ENCODE results near the gene TMEM267. TPM values are rescaled to one million over a fixed set of nuclear protein-coding genes. Genes with fewer than 3 reads are reported as not detected.
"Not testable (repeated sequence)": the region's sequence is repeated elsewhere in the genome, so short reads cannot be mapped to it uniquely, and the experiment has no call there.

TMEM267 gene
- total RNA-seq, 4 donors from 2014 or later, result 6.1 to 10.4 (median 9.2) TPM

GRCh38 chr5:43467100-43467499 is 16.6 kb downstream of the TMEM267 start:
- Histone ChIP-seq H3K9me3 (peaks cover 0 to 15% (median 10%) of the 10 kb centered on the region in 4 donors), H3K4me1 (no peaks in the 10 kb centered on the region), H3K27me3 (no peaks in the 10 kb centered on the region), H3K36me3 (peaks cover 0 to 17% (median 5%) of the 10 kb centered on the region in 4 donors), H3K27ac (replicated peaks in 1 of 4) (no peak overlapping the region), H3K4me3 (no peak overlapping the region)
- no peak for DNase-seq (ENCODE audit: extremely low spot score)
- no peak for TF ChIP-seq POLR2A (IDR thresholded peaks at IDR 0.05; ENCODE audit: low read depth)
- TF ChIP-seq, protein P1, sequence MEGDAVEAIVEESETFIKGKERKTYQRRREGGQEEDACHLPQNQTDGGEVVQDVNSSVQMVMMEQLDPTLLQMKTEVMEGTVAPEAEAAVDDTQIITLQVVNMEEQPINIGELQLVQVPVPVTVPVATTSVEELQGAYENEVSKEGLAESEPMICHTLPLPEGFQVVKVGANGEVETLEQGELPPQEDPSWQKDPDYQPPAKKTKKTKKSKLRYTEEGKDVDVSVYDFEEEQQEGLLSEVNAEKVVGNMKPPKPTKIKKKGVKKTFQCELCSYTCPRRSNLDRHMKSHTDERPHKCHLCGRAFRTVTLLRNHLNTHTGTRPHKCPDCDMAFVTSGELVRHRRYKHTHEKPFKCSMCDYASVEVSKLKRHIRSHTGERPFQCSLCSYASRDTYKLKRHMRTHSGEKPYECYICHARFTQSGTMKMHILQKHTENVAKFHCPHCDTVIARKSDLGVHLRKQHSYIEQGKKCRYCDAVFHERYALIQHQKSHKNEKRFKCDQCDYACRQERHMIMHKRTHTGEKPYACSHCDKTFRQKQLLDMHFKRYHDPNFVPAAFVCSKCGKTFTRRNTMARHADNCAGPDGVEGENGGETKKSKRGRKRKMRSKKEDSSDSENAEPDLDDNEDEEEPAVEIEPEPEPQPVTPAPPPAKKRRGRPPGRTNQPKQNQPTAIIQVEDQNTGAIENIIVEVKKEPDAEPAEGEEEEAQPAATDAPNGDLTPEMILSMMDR (IDR thresholded peaks at IDR 0.05), result no peak
- no peak for TF ChIP-seq POLR2AphosphoS5 (IDR thresholded peaks at IDR 0.05)
- TF ChIP-seq EP300 (IDR thresholded peaks at IDR 0.05), result no peak
- intact Hi-C loops (cut with DNase I), result no loop called here

- DNase-seq (ENCODE audit: extremely low spot score), result not testable (repeated sequence)
Observed at GRCh38 chr5:43465455-43465854, 18.2 kb downstream of the TMEM267 start.

GRCh38 chr5:43461066-43461465 is 22.6 kb downstream of the TMEM267 start:
- peaks cover 0 to 6% (median 2%) of the 10 kb centered on the region in 4 donors for H3K36me3 ChIP-seq
- WGBS, result 100% methylated on average over 1 of the region's 1 CpG
- H3K9me3 ChIP-seq, result no peaks in the 10 kb centered on the region
- TF ChIP-seq, protein P1 (IDR thresholded peaks at IDR 0.05), result no peak
- TF ChIP-seq POLR2AphosphoS5 (IDR thresholded peaks at IDR 0.05) (no peak), EP300 (IDR thresholded peaks at IDR 0.05) (no peak), POLR2A (IDR thresholded peaks at IDR 0.05; ENCODE audit: low read depth) (no peak)
- intact Hi-C loops (cut with DNase I), result no loop called here
- H3K4me3 ChIP-seq, result no peak overlapping the region
- H3K4me1 ChIP-seq, result no peaks in the 10 kb centered on the region
- DNase-seq (ENCODE audit: extremely low spot score), result no peak
- H3K27ac ChIP-seq (replicated peaks in 1 of 4), result no peak overlapping the region
- no peaks in the 10 kb centered on the region for H3K27me3 ChIP-seq

More at GRCh38 chr5:43465455-43465854, 18.2 kb downstream of the TMEM267 start:
- Histone ChIP-seq H3K9me3 (peaks cover 0 to 15% (median 10%) of the 10 kb centered on the region in 4 donors), H3K36me3 (peaks cover 0 to 17% (median 9%) of the 10 kb centered on the region in 4 donors)
- 96% methylated on average over 3 of the region's 3 CpGs for WGBS
- intact Hi-C loops (cut with DNase I); H3K27ac ChIP-seq (replicated peaks in 1 of 4); H3K27me3 ChIP-seq; H3K4me3 ChIP-seq; H3K4me1 ChIP-seq: not testable (repeated sequence)

- Histone ChIP-seq H3K27me3 (no peaks in the 10 kb centered on the region), H3K36me3 (peaks cover 0 to 11% (median 8%) of the 10 kb centered on the region in 4 donors), H3K27ac (replicated peaks in 1 of 4) (no peak overlapping the region), H3K4me1 (no peaks in the 10 kb centered on the region), H3K9me3 (no peaks in the 10 kb centered on the region), H3K4me3 (no peak overlapping the region)
- WGBS, result 96% methylated on average over 3 of the region's 3 CpGs
- TF ChIP-seq POLR2A (IDR thresholded peaks at IDR 0.05; ENCODE audit: low read depth) (no peak), POLR2AphosphoS5 (IDR thresholded peaks at IDR 0.05) (no peak), EP300 (IDR thresholded peaks at IDR 0.05) (no peak)
- TF ChIP-seq, protein P1 (IDR thresholded peaks at IDR 0.05), result no peak
- intact Hi-C loops (cut with DNase I), result no loop called here
- DNase-seq (ENCODE audit: extremely low spot score), result no peak
Observed at GRCh38 chr5:43456556-43456955, 27.1 kb downstream of the TMEM267 start.

DNA sequence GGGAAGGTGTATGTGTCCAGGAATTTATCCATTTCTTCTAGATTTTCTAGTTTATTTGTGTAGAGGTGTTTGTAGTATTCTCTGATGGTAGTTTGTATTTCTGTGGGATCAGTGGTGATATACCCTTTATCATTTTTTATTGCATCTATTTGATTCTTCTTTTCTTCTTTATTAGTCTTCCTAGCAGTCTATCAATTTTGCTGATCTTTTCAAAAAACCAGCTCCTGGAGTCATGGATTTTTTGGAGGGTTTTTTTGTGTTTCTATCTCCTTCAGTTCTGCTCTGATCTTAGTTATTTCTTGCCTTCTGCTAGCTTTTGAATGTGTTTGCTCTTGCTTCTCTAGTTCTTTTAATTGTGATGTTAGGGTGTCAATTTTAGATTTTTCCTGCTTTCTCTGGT is 42.1 kb downstream of the TMEM267 start:
- intact Hi-C loops (cut with DNase I); H3K4me3 ChIP-seq; H3K27me3 ChIP-seq; DNase-seq (ENCODE audit: extremely low spot score); H3K4me1 ChIP-seq; H3K27ac ChIP-seq (replicated peaks in 1 of 4): not testable (repeated sequence)
- peaks cover 0 to 24% (median 18%) of the 10 kb centered on the region in 4 donors for H3K36me3 ChIP-seq
- H3K9me3 ChIP-seq, result peaks cover 0 to 14% (median 2%) of the 10 kb centered on the region in 4 donors

GRCh38 chr5:43437062-43437660 is 46.5 kb downstream of the TMEM267 start:
- H3K4me3 ChIP-seq, result no peak overlapping the region
- no peaks in the 10 kb centered on the region for H3K27me3 ChIP-seq
- H3K9me3 ChIP-seq, result peaks cover 0 to 14% (median 2%) of the 10 kb centered on the region in 4 donors
- TF ChIP-seq POLR2AphosphoS5 (IDR thresholded peaks at IDR 0.05) (no peak), POLR2A (IDR thresholded peaks at IDR 0.05; ENCODE audit: low read depth) (no peak), EP300 (IDR thresholded peaks at IDR 0.05) (no peak)
- TF ChIP-seq, protein P1 (IDR thresholded peaks at IDR 0.05), result no peak
- H3K27ac ChIP-seq (replicated peaks in 1 of 4), result no peak overlapping the region
- no peaks in the 10 kb centered on the region for H3K36me3 ChIP-seq
- 97% methylated on average over 3 of the region's 3 CpGs for WGBS
- peaks cover 9 to 16% (median 15%) of the 10 kb centered on the region in 4 donors for H3K4me1 ChIP-seq
- no peak for DNase-seq (ENCODE audit: extremely low spot score)
- intact Hi-C loops (cut with DNase I), result no loop called here

All from esophagus muscularis mucosa (tissue), 4 donors.